H7 (cell line): ENCODE measurements around the gene P3H1. TPM values are rescaled to one million over a fixed set of nuclear protein-coding genes. Genes with fewer than 3 reads are reported as not detected.

Experiments
- DNase-seq: peaks from one replicate; pipeline ENCODE4 v3.0.0; 2012
- H3K27me3 ChIP-seq: 2 replicates; pipeline ENCODE4 v1.6.0; 2011; ENCODE audit warnings: mild to moderate bottlenecking, low read length; ENCODE audit not compliant: control insufficient read depth, insufficient read depth
- H3K36me3 ChIP-seq: replicated peaks from 2 replicates; pipeline ENCODE4 v1.5.1; 2011; ENCODE audit warnings: low read length; ENCODE audit not compliant: control insufficient read depth, insufficient read depth
- H3K4me3 ChIP-seq: 2 replicates; pipeline ENCODE4 v1.5.1; 2011; ENCODE audit warnings: low read depth, mild to moderate bottlenecking, control low read depth, low read length, moderate library complexity; ENCODE audit not compliant: insufficient read depth
- total RNA-seq: library from RNA; depleted of rRNA; stranded (reverse); fragments of >200 nt; shearing (Covaris generic); gene quantifications from 2 replicates; pipeline ENCODE4 v1.2.3, GENCODE V29; 2014; rRNA removed

The P3H1 gene
- total RNA-seq, 1 experiment from 2014 or later, result 139 TPM

GRCh38 chr1:42703888-42704464 lies 62.9 kb downstream of the P3H1 start:
- peaks cover 30% of the 10 kb centered on the region for H3K36me3 ChIP-seq
- H3K27me3 ChIP-seq, result no peaks in the 10 kb centered on the region
- DNase-seq, result no peak
- no peak overlapping the region for H3K4me3 ChIP-seq

- Histone ChIP-seq H3K4me3 (no peak overlapping the region), H3K36me3 (peaks cover 49% of the 10 kb centered on the region), H3K27me3 (no peaks in the 10 kb centered on the region)
- DNase-seq, result no peak
Measured at GRCh38 chr1:42700006-42700405, 66.8 kb downstream of the P3H1 start.

GRCh38 chr1:42698081-42698813 lies 68.6 kb downstream of the P3H1 start:
- Histone ChIP-seq H3K4me3 (no peak overlapping the region), H3K36me3 (peaks cover 46% of the 10 kb centered on the region), H3K27me3 (no peaks in the 10 kb centered on the region)
- no peak for DNase-seq

Other genes with a start within 250 kb of the P3H1 start
- 75.7 and 81.8 TPM in 2 replicates for gene PPIH, start 108.6 kb downstream of the P3H1 start, total RNA-seq
- gene YBX1, start 84.6 kb downstream of the P3H1 start, total RNA-seq, result 1,494 and 1,850 TPM in 2 replicates
- gene CLDN19, start 26.8 kb downstream of the P3H1 start, total RNA-seq, result 11.0 and 12.2 TPM in 2 replicates
- gene C1orf50, start 221 bp upstream of the P3H1 start, total RNA-seq, result 6.2 and 8.2 TPM in 2 replicates
- 1.00 and 1.1 TPM in 2 replicates for gene TMEM269, start 18.0 kb upstream of the P3H1 start, total RNA-seq
- 4.6 and 5.0 TPM in 2 replicates for gene ERMAP, start 50.1 kb upstream of the P3H1 start, total RNA-seq
- gene SVBP, start 50.4 kb upstream of the P3H1 start, total RNA-seq, result 45.4 and 65.2 TPM in 2 replicates
- gene ZNF691, start 79.6 kb upstream of the P3H1 start, total RNA-seq, result 30.4 and 33.5 TPM in 2 replicates
- gene SLC2A1, start 191.8 kb upstream of the P3H1 start, total RNA-seq, result 90.9 and 93.7 TPM in 2 replicates